AG09309 (cell line): Measurements from ENCODE around the gene GPR148.
A peak's percentile ranks its signal among the peaks of the same experiment; 100 is the strongest.
"Not testable (repeated sequence)": the region's sequence is repeated elsewhere in the genome, so short reads cannot be mapped to it uniquely, and the experiment has no call there.

Experiments used
- DNase-seq: peaks from one replicate; pipeline ENCODE4 v3.0.0-alpha.2; 2010; ENCODE audit warnings: low read depth
- H3K4me3 ChIP-seq: 2 replicates; pipeline ENCODE4 v1.5.1; 2011; ENCODE audit warnings: mild to moderate bottlenecking, low read depth, low read length, moderate library complexity; ENCODE audit not compliant: control insufficient read depth
- CTCF ChIP-seq: IDR thresholded peaks from 2 replicates; pipeline ENCODE4 v1.5.1; 2011; ENCODE audit warnings: mild to moderate bottlenecking, low read depth, low read length, inconsistent platforms; ENCODE audit not compliant: insufficient read depth, control insufficient read depth; ENCODE audit errors: missing control alignments

Gene GPR148

GRCh38 chr2:130728549-130729316 is at the start of gene GPR148:
TSS of gene GPR148 (plus strand) at chr2:130729070. CDS start at chr2:130729152, 82 bp downstream.
- H3K4me3 ChIP-seq: no peak within 1 kb of the TSS
- no peak for DNase-seq
- no peak for TF ChIP-seq CTCF

GRCh38 chr2:130692041-130692770 is 36.7 kb upstream of the GPR148 start:
- not testable (repeated sequence) for DNase-seq, H3K4me3 ChIP-seq

DNA sequence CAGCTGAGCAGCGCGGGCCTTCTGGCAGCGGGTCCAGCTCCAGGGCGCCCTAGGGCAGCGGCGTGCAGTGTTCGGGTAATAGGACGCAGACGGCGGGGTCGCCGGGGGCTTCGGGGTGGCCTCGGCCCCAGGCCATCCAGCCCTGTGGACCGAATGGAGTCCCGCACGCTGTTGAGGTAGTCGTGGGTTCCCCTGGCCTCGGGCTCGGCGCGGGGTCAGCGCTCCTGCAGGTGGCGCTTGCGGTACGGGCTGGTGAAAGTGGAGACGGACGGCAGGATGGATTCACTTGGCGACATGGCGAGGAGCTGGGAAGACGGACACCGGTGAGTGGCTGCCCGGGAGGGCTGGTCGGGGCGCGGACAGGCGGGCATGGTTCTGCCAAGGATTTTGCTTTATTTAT is 35.4 kb upstream of the GPR148 start:
- not testable (repeated sequence) for H3K4me3 ChIP-seq, DNase-seq

- DNase-seq, H3K4me3 ChIP-seq: not testable (repeated sequence)
Measured at GRCh38 chr2:130703250-130703649, 25.6 kb upstream of the GPR148 start.

DNA sequence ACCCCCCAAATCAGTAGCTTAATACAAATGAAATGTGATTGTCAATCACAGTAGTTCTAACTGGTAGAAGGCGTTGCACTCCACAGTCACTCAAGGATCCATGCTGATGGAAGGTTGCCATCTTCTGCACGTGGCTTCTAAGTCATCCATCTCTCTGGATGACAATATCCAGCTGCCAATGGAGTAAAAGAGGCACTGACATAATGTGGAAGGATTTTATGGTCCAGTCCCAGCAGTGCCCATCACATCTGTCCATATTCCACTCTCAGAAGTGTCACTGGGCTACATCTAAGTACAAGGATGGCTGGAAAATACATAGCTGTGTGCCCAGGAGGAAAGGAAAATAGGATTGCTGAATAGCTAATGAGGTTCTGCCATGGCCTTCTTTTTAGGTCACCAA is 14.1 kb upstream of the GPR148 start:
- not testable (repeated sequence) for H3K4me3 ChIP-seq, DNase-seq

DNA sequence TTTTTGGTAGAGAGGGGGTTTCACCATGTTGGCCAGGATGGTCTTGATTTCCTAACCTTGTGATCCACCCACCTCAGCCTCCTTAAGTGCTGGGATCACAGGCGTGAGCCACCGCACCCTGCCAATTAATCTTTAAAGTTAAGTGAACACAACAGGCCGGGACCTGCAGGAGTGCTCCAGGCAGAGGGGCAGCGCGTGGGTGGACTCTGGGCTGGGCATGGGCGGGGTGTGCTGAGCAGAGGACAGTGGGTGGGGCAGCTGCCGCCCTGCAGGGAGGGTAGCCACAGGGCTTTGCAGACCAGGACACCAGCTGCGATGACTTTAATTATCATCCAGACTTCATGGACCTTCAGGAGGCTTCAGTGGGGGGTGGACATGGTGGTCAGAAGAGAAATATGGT is 8.8 kb upstream of the GPR148 start:
- no peak overlapping the region for H3K4me3 ChIP-seq
- TF ChIP-seq CTCF: no peak
- DNase-seq: no peak

GRCh38 chr2:130720528-130720927 is 8.3 kb upstream of the GPR148 start:
- DNase-seq: no peak
- H3K4me3 ChIP-seq: no peak overlapping the region
- TF ChIP-seq CTCF: no peak

DNA sequence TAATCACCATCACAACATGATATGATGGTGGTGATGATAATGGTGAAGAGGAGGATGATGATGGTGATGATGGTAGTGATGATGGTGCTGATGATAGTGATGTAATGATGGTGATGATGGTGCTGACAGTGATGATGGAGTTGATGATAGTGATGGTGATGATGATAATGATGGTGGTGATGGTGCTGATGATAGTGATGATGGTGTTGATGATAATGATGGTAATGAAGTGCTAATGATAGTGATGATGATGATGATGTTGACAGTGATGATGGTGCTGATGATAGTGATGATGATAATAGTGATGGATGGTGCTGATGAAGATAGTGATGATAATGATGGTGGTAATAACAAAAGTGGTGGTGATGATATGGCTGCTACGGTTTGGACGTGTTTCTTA is 4.4 kb upstream of the GPR148 start:
- DNase-seq: no peak
- no peak for TF ChIP-seq CTCF
- H3K4me3 ChIP-seq: no peak overlapping the region

- no peak for DNase-seq
- peak overlapping the region; percentile 51 for H3K4me3 ChIP-seq
Measured at GRCh38 chr2:130726614-130727180, 2.2 kb upstream of the GPR148 start.

More at GRCh38 chr2:130726614-130727180, 2.2 kb upstream of the GPR148 start:
- TF ChIP-seq CTCF: no peak
